PFSK-1 (cell line): ENCODE data around the gene RITA1.

Source experiments
- FOXP2 ChIP-seq: optimal IDR thresholded peaks from 2 replicates; pipeline ENCODE3; 2011; ENCODE audit warnings: borderline replicate concordance, control low read depth, inconsistent platforms; ENCODE audit not compliant: insufficient read depth; ENCODE audit errors: extremely low read length, extremely low read depth
- POLR2AphosphoS5 ChIP-seq: IDR thresholded peaks from 2 replicates; pipeline ENCODE4 v1.6.1; 2012; ENCODE audit warnings: low read depth, mild to moderate bottlenecking, control low read depth, low read length, moderate library complexity
- SIN3A ChIP-seq: IDR thresholded peaks from 2 replicates; pipeline ENCODE4 v1.6.1; 2012; ENCODE audit warnings: mild to moderate bottlenecking, low read length, moderate library complexity, borderline replicate concordance; ENCODE audit not compliant: insufficient read depth

DNA sequence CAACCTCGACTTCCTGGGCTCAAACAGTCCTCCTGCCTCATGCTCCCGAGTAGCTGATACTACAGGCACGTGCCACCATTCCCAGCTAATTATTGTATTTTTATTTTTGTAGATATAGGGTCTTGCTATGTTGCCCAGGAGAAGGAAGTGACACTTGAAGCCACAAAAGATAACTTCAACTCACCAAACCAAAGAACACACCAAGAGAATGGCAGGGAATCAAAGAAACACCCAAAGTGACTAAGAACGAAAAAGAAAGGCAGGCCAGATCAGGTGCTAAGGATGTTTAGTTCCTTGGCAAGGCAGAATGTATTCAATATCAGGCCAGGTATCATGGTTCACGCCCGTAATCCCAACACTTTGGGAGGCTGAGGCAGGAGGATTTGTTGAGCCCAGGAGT, 25.6 kb downstream of the RITA1 start:
- TF ChIP-seq POLR2AphosphoS5 = no peak
- no peak for TF ChIP-seq SIN3A
- TF ChIP-seq FOXP2 = no peak
